ENCODE results near the gene PKN1. TPM values are rescaled to one million over a fixed set of nuclear protein-coding genes. Genes with fewer than 3 reads are reported as not detected.
A peak's percentile ranks its signal among the peaks of the same experiment; 100 is the strongest.

The PKN1 gene
- total RNA-seq, 2 donors from 2014 or later: 87.2 to 111 TPM

- no peak for DNase-seq (ENCODE audit: low spot score)
- H3K4me1 ChIP-seq: peaks cover 0 to 31% of the 10 kb centered on the region in 2 donors
- no peaks in the 10 kb centered on the region for H3K27me3 ChIP-seq
- H3K36me3 ChIP-seq: peaks cover 15% of the 10 kb centered on the region
- no peak overlapping the region for H3K27ac ChIP-seq
- no peak overlapping the region for H3K4me3 ChIP-seq
- no peaks in the 10 kb centered on the region for H3K9me3 ChIP-seq
- TF ChIP-seq, protein P1, sequence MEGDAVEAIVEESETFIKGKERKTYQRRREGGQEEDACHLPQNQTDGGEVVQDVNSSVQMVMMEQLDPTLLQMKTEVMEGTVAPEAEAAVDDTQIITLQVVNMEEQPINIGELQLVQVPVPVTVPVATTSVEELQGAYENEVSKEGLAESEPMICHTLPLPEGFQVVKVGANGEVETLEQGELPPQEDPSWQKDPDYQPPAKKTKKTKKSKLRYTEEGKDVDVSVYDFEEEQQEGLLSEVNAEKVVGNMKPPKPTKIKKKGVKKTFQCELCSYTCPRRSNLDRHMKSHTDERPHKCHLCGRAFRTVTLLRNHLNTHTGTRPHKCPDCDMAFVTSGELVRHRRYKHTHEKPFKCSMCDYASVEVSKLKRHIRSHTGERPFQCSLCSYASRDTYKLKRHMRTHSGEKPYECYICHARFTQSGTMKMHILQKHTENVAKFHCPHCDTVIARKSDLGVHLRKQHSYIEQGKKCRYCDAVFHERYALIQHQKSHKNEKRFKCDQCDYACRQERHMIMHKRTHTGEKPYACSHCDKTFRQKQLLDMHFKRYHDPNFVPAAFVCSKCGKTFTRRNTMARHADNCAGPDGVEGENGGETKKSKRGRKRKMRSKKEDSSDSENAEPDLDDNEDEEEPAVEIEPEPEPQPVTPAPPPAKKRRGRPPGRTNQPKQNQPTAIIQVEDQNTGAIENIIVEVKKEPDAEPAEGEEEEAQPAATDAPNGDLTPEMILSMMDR (IDR thresholded peaks at IDR 0.05): no peak
These were observed 59.7 kb downstream of the PKN1 start for GRCh38 chr19:14492756-14493337.

DNA sequence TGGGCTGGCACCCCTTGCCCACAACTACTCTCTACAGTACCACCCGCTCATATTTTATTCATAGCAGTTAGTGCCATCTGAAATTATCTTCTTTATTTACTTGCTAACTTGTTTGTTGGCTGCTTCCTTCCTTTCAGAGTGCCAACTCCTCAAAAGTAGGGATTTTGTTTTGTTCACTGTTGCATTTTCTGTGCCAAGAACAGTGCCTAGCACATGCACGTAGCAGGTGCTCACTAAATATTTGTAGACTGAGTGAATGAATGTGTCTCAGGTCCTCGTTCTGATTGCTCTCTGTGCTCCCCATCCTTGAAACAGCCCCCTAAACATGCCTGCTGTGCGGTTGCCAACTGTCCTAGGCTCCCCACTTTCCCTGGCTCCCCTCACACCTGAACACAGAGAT, 61.3 kb downstream of the PKN1 start:
- DNase-seq (ENCODE audit: low spot score): no peak
- Histone ChIP-seq H3K4me3 (peak overlapping the region in 1 of 2 donors; percentile 93), H3K4me1 (peaks cover 0 to 31% of the 10 kb centered on the region in 2 donors), H3K27ac (no peak overlapping the region), H3K9me3 (no peaks in the 10 kb centered on the region), H3K27me3 (no peaks in the 10 kb centered on the region), H3K36me3 (peaks cover 6% of the 10 kb centered on the region)
- TF ChIP-seq, protein P1 (IDR thresholded peaks at IDR 0.05): no peak

GRCh38 chr19:14494910-14495671, 62.0 kb downstream of the PKN1 start:
- Histone ChIP-seq H3K4me3 (peak overlapping the region; percentile 91 to 93), H3K27me3 (no peaks in the 10 kb centered on the region), H3K4me1 (peaks cover 0 to 31% of the 10 kb centered on the region in 2 donors), H3K27ac (peak overlapping the region; percentile 69 to 82), H3K9me3 (no peaks in the 10 kb centered on the region), H3K36me3 (peaks cover 2% of the 10 kb centered on the region)
- DNase-seq (ENCODE audit: low spot score): no peak
- TF ChIP-seq, protein P1 (IDR thresholded peaks at IDR 0.05): no peak

DNA sequence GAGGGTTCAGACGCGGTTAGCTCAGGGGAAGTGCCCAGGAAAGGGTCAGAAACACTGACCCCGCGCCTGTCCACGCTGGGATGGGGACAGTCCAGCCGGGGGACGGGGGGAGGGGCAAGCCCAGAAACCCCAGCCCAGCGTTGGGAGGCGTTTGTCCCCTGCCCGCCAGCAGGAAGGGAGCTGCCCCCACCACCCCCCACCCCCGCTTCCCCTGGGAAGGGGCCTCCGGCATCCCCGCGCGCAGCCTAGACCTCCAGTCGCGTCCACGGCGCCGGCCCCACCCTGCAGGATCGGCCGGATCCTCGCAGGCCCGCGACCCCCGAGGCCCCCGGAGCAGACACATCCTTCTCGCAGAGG, 62.5 kb downstream of the PKN1 start:
- no peak for DNase-seq (ENCODE audit: low spot score)

GRCh38 chr19:14496029-14496833, 63.1 kb downstream of the PKN1 start, which contains the start of gene GIPC1:
Gene GIPC1 (minus strand): TSS chr19:14496127. CDS start chr19:14482976, 13,151 bp downstream.
- Histone ChIP-seq H3K4me1 (peaks cover 0 to 31% of the 10 kb centered on the region in 2 donors), H3K27ac (peak within 1 kb of the TSS; percentile 69 to 82), H3K27me3 (no peaks in the 10 kb centered on the region), H3K9me3 (no peaks in the 10 kb centered on the region), H3K36me3 (no peaks in the 10 kb centered on the region), H3K4me3 (peak within 1 kb of the TSS; percentile 91 to 93)
- DNase-seq (ENCODE audit: low spot score): peak; percentile 97
- TF ChIP-seq, protein P1 (IDR thresholded peaks at IDR 0.05): no peak

More for the DNA sequence above, 62.5 kb downstream of the PKN1 start:
- Histone ChIP-seq H3K27me3 (no peaks in the 10 kb centered on the region), H3K4me3 (peak overlapping the region; percentile 91 to 93), H3K27ac (peak overlapping the region; percentile 69 to 82), H3K36me3 (no peaks in the 10 kb centered on the region), H3K4me1 (peaks cover 0 to 31% of the 10 kb centered on the region in 2 donors), H3K9me3 (no peaks in the 10 kb centered on the region)
- TF ChIP-seq, protein P1 (IDR thresholded peaks at IDR 0.05): no peak

Data from right atrium auricular region (tissue), 2 donors.